HT1080 (cell line): ENCODE data around the gene ATP13A1. TPM values are rescaled to one million over a fixed set of nuclear protein-coding genes. Genes with fewer than 3 reads are reported as not detected.

Experiments
- DNase-seq: peaks from one replicate; pipeline ENCODE4 v3.0.0-alpha.2; 2015; ENCODE audit warnings: low read depth
- total RNA-seq: library from RNA; depleted of rRNA; stranded (reverse); fragments of >200 nt; shearing (Covaris generic); gene quantifications from 2 replicates; pipeline ENCODE4 v1.2.3, GENCODE V29; 2014

ATP13A1 gene
- total RNA-seq, 1 experiment from 2014 or later: 53.8 TPM

DNA sequence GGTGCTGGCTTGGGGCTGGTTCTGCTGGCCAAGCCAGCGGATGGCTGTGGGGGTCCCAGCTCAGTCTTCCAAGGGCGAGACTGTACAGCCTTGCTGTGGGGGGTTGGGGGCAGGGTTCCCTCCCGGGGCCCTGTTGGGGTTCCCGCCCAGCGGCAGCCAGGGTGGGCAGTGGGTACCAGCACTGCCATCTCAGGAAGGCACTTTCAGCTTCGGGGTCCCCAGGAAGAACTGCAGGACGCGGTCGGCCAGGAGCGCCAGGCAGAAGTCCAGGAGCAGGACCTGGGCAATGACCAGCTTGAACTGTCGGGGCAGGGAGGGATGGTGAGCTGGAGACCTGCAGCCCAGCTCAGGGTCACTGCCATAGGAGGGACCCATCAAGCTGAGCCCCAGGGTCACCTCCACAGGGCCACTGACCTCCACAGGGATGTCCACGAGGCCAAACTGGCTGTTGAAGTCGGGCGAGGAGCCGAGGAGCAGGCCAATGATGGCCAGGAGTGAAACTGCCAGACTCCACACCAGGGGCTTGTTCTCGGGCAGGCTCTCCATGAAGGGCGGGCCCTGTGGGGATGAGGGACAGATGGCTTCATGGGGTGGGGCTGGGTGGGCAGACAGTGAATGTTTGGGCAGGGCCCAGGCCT lies 18.1 kb downstream of the ATP13A1 start:
- DNase-seq: no peak

DNA sequence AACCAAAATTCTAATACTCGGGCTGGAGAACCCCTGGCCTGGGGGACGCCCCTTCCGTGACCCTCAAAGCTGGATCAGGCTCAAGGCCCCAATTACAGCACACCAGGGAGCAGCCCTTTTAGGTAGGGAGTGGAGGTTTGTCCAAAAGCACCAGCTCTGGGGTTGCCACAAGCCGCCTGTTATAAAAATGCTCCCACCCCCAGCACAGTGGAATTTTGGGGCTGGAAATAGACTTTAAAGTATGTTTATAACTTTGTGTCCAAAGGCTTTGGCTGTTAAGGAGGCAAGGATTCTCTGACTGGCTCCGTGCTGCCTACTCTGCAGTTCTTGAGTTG lies 19.5 kb downstream of the ATP13A1 start:
- DNase-seq: no peak

DNA sequence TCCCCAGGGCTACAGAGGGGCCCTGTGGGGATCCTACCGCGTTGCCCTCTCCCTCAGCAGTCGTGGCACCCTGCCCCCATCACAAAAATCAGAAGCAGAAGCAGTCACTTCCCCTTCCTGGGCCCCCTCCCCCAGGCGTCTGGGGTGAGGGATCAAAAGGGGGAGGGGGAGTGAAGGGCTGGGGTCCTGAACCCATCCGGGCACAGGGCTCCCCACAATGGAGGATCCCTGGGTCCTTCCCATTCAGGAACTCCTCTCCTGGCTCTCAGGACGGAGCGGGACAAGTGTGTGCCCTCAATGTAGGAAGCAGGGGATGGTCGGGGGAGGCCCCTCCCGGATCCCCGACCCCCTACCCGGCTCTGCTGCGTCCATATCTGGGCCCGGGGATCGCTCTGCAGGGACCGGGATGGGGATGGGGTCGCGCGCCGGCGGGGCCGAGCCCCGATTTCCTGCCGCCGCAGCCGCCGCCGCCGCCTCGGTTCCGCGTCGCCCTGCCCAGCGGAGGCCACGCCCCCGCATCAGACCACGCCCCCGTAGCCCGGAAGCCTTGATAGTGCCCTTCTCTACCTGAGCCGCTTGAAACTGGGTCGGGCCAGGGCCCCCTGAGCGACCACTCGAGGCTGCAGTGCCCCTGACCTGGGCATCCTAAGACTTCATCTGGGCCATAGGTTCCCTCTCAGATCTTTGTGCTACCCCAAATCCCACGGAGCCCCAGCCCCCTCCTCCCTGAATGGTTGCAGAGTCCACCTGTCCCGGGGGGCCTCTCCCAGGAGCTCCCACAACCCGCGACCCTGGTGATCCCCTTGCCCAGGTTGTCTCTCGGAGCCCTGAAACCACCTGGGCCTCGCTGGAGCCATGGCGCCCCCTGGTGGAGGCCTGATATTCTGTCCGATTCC lies 20.1 kb downstream of the ATP13A1 start, which contains the start of gene GMIP:
GMIP (minus strand) TSS at position 500 of the 896 bp plus-strand sequence; CDS start at position 372, 128 bp downstream.
- peak; percentile 48 for DNase-seq

DNA sequence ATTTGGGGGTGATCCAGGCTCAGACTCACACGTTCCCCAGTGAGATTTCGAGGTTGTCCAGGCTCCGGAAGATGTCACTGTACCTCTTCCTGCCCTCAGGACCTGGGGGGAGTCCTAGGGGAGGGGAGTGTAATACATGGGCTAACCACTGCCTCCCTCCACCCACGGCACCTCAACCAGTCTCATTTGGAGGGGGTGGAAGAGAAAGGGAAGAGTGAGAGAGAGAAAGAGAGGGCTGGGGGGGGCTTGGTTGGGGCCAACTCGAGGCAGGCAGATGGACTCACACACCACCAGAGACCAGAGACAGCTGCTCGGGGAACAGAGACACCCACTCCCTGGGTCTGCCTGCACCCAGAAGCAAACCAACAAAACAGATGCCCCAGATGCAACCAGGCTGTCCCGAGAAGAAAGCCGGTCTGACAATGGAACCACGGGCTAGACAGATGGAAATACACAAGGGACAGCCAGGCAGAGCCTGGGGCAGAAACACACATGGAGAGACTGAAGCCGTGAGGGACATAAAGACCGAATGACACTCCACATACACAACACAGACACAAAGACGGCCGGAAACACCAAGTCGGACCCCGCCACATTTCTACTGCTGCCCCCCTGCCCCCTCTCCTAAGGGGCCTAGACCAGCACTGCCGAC lies 20.8 kb downstream of the ATP13A1 start:
- DNase-seq: no peak

DNA sequence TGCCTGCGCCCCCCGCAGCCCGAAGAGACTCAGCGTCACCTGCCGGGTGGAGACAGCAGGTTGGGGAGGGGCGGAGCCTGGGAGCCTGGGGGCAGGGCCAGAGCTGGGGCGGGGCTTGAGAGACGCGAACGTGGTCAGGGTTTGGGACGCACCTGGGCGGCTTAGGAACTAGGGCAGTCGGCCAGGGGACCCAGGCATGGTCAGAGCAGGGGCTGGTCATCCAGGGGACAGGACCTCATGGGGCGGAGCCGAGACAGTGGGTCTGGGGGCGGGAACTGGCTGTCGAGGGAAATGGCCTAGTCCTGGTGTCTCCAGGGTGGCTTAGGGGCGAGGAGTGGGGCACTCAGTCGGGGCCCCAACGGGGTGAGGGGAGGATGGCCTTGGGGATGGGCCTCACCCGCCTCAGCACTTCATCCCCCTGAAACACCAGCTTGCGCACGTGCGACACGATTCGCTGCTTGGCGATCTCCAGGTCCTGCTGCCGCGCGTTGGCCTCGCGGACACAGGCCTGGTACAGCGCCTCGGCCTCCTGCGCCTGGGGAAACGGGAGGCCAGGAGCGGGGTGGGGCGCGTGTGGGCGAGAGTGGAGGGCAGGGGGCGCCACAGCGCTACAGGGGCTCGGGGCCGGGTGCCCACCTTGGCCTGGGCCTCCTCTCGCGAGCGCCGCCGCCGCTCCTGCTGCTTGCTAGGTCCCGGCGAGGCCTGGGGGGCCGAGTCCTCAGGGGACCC lies 25.8 kb downstream of the ATP13A1 start:
- DNase-seq: no peak

DNA sequence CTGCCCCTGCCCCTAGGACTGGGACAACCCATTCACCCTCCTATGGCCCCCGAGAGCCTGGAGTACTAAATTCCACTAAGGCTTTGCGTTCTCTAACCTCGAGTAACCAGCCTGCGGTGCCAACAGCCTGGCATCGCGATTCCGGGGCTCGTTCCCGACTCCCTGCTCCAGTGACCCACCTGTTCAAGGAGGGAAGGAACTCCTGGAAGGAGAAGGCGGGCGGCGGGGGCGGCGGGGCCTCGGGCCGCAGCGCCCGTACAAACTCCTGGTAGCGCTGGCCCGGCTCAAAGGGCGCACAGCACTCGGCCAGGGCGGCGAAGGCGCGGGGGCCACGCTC lies 26.3 kb downstream of the ATP13A1 start:
- no peak for DNase-seq

DNA sequence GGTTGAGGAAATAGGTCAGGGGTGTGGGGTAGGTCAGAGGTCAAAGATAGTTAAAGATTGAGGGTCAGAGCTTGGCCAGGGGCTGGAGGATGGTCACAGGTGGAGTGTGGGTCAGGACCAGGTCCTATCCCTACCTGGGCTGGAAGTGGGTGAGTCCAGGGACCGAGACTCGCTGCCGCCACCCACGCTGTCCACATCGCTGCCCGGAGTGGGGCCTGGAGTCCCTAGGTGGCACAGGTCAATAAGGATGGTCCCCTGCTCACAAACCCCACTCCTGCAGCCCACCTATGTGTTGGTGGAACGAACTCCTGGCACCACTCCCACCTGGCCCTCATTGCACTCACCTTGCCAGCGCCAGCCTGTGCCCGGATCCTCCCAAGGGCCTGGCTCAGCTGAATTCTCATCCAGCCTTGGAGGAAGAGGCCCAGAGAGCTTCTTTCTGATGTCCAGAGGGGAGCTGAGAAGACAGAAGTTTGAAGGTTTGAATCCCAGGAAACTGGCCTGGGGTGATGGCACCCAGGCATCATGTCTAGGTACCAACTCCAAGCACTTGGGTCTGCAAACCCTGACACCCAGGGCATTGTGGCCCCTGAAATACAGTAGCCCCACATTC lies 26.8 kb downstream of the ATP13A1 start:
- DNase-seq: no peak

DNA sequence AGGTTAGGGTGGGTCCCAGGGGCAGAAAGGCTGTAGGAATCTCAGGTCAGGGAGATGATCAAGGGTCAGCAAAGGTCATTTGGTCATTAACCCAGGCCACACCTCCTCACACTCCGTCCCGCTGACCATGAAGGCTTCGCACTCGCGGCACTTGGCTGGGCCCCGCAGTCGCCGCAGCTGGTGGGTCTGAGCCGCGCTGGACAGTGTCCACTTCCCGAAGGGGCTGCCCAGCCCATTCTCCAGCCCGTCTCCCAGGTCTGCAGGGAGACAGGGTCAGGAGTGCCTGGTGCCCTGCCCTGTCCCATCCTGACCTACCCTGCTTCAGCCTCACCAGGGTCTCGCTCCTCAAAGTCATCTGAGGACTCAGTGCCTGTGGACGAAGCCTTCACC lies 28.2 kb downstream of the ATP13A1 start:
- DNase-seq: no peak

DNA sequence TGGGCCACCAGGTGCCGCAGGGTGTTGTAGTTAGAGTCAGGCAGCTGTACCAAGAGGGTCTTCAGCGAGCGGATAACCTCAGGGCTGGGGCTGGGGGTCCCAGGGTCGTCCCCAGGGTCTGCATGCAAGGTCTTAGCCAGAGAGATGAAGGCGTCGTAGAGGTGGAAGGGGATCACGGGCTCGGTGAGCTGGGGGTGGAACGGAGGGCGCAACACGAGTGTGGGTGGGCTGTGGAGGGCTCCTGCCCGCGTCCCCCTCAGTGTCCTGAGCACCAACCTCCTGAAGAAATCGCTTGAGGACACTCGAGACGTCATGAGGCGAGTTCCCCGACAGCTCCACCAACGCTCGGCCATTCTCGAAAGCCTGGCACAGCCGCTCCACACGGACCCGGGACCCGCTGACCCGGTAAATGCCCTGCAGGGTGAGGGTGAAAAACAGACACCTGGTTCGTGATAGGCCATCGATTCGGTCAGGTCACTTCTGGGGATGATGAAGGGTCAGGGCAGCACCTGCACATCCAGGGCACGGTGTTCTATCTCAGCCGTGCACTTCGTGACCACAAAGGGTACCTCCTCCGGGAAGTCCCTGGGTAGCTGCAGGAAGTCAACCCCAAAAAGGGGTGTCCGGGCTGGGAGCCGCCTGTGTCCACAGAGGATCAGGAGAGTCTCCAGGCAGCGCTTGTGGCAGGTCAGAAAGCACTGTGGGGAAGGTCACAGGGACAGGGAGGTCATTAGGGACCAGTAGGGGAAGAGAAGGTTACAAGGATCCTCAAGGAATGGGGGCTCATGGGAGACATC lies 28.8 kb downstream of the ATP13A1 start:
- no peak for DNase-seq

DNA sequence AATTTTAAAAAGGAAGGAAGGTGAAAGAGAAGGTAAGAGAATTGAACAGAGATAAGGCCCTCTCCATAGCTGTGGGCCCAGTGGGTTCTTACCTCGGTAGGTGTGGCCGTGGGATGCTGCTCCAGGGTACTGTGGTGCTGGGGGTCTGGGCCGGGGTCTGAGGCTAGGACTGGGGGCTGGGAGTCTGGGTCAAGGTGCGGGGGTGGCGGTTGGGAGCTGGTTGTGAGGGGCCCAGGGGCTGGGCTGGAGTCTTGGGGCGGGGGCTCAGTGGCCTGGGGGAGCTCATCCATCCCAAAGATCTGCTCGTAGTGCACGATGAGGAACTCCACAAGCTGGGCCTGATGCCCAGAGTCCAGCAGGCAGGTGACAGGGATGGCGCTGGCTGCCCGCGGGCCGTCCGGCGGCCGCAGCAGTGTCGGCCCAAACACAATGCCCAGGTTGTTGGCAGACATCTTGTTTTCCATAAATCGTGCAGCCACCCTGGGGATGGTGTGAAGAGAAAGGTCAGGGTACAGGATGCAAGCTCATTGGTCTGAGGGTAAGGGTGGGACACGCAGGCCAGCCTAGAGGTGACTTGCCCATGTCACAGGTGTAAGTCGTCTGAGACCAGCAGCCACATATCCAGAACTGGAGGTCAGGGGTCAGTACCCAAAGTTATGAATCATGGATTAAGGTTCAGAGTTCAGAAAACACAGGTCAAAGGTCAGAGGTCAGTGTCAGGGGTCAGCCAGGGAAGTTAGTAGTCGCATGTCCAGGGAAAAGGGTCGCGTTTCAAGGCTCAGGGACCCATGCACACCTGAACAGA lies 29.6 kb downstream of the ATP13A1 start:
- no peak for DNase-seq

DNA sequence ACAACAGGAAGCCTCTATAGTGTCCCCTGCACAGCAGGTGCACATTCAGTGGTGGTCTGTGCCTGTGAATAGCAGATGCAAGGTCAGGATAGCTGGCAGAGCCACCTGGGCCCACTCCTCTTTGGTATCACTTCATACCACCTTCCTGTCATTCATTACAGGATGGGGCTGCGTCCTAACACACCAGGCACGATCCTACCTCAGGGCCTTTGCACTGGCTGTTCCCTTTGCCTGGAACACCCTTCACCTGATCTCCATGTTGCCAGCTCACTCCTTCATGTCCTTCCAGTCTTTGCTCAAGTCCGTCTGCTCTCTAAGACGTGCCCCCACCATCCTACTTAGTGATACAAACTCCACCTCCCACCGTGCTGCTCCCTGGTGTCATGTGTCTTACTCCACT lies 30.8 kb downstream of the ATP13A1 start:
- no peak for DNase-seq

DNA sequence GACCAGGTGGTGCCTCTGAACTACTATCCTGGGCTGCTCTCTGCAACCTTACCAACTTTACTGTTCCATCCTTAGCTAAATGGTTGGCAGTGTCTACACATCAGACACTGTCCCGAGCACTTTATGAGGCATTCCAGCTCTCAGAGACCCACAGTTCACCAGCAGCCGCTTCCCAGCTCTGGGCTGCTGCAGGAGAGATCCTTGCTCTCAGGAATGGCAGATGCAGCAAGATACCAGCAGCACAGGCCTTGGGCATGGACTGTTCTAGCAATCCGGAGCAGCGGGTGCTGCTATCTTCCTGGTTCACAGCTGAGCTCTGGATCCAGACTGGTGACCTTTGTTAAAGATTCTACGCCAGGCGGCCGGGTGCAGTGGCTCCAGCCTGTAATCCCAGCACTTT lies 32.1 kb downstream of the ATP13A1 start:
- DNase-seq: no peak

DNA sequence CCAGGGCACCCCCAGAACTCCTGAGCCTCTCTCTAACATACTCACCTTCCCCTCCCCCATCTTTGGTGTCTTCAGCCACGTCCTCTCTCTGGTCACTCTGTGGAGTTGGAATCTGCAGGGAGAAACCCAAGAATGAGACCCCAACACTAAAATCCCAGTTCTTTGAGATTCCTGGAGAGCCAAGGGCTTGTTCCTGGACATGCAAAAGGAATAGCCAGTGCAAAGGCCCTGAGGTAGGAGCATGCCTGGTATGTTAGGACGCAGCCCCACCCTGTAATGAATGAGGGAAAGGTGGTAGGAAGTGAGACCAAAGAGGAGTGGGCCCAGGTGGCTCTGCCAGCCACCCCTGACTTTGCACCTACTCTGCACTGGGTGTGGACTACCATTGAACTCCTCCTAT lies 33.0 kb downstream of the ATP13A1 start:
- no peak for DNase-seq

DNA sequence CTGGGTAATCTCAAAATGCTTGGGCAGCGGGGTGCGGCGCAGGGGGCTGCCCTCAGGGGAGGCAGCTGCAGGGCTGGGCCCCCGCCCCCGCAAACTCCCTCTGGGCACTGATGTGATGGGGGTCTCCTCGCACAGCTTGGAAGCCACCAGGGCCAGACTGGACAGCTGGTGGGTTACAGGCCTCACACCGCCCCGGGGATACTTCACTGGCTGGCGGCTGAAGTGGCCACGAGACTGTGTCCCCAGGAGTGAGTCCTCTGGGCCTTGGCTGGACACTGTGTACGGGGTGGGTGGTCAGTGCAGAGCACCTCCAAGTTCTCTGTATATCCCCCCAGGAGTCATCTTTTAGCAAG lies 33.4 kb downstream of the ATP13A1 start:
- DNase-seq: no peak

DNA sequence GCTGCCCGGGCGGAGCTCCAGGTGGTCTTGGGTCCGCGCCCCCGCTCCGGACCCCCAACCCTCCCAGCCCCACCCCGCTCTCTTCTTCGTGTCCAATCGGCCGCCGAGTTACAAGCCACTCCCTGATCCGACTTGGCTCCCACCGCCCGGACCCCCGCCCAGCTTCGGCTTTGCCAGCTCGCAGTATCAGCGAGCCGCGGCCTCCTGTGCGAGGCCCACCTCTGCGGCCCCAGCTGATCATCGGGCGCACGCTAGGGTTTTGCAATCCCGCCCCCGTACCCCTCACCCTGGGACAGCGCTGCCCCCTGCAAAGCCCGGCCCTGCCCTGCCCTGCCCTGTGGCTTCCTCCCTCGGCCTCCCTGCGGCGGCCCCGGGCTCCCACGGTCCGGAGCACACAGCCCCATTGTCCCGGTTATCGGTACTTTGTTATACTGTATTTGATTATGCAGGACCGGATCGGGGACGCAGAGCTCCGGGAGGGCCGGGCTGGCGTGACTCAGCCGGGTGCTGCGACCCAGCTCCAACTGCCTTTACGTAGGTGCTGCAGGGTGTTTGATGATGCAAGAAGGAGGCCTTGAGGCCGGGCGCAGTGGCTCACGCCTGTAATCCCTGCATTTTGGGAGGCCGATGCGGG lies 34.9 kb downstream of the ATP13A1 start:
- DNase-seq: no peak

DNA sequence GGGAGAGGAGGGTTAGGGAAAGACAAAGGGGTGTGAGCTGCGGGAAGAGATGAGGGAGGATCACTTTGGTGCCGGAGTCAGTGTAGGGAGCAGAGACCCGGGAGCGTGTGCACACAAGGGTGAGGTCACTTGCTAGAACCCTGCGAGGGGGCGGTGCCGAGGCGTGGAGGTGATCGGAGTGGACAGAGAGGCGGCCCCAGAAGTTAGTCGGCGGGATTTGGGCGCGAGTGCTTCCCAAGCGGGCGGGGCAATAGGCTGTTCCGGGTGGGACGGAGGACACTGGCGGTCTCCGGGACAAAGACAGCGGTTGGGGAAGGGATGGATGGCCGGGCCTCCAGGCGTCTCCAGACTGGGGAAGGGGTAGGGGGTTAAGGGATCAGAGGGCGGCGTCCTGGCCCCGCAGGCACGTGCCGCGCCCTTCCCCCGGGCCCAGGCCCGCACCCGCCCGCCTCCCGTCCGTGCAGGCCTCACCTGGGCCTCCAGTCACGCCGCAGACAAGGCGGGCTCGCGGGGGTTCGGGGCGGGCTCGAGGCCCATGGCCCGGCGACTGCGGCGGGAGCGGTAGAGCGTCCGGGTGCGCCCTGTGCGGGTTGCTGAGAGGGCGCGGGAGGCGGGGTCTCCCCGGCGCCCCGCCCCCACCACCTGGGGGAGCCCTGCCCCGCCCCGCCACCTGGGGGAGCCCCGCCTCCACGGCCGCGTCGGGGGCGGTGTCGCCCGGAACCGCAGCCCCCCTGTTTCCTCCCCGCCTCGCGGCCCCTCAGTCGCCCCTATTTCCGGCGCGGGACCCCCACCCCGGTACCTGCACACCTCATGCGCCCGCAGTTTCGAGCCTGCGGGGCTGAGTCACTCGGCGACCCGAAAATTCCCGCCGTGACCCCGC lies 35.6 kb downstream of the ATP13A1 start, which contains the start of gene LPAR2:
LPAR2 (minus strand) TSS at position 600 of the 880 bp plus-strand sequence. CDS start 945 bp downstream, outside the sequence.
- DNase-seq: no peak

DNA sequence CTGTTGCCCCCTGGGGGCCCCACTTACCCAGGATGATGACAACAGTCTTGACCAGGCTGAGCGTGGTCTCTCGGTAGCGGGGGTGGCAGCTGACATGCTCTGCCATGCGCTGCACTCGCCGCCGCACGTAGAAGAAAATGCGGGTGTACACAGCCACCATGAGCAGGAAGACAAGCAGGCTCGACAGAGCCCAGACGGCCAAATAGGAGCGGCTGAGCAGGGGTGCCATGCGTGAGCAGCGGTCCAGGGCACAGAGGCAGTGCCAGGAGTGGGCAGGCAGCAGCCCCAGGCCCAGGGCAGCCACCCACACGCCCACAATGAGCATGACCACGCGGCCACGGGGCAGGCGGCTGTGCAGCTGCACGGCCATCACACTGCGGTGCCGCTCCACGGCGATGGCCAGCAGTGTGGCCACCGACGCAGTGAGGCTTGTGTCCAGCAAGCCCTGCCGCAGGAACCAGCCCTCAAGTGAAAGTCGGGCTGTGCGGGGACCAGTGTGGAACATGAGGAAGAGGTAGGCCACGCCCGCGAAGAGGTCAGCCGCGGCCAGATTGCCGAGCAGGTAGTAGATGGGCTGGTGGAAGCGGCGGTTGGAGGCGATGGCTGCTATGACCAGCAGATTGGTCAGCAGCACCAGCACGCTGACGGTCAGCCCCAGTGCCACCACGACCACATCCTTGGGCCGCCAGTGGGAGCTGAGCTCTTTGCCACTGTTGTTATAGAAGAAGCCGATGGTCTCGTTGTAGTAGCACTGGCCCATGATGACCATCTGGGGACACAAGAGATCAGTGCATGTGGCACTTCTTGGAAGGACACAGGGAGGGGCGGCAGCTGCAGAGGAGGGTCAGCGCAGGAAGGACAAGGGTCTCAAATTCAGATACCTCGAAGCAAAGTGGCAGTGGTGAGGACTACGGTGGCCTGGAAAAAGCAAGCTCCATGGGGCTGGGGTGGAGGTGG lies 36.7 kb downstream of the ATP13A1 start:
- DNase-seq: no peak
